H9 (cell line): ENCODE measurements around the gene CRABP2. TPM values are rescaled to one million over a fixed set of nuclear protein-coding genes. Genes with fewer than 3 reads are reported as not detected.

Experiments
- DNase-seq: peaks from one replicate; pipeline ENCODE4 v3.0.0-alpha.2; 2017
- H2AFZ ChIP-seq: one replicate; pipeline ENCODE4 v1.6.1; 2013; ENCODE audit warnings: mild to moderate bottlenecking, low read length, control low read depth, moderate library complexity
- H2AK5ac ChIP-seq: 2 replicates; pipeline ENCODE4 v1.6.1; 2013; ENCODE audit warnings: low read length, control low read depth, mixed read lengths; ENCODE audit not compliant: insufficient read length
- H2BK120ac ChIP-seq: one replicate; pipeline ENCODE4 v1.6.1; 2013; ENCODE audit warnings: low read depth, mild to moderate bottlenecking, low read length, control low read depth, inconsistent platforms; ENCODE audit not compliant: poor library complexity, severe bottlenecking
- H2BK12ac ChIP-seq: 2 replicates; pipeline ENCODE4 v1.6.1; 2013; ENCODE audit warnings: low read length, control low read depth, mixed read lengths, low read depth; ENCODE audit not compliant: insufficient read length
- H2BK15ac ChIP-seq: 2 replicates; pipeline ENCODE4 v1.6.1; 2013; ENCODE audit warnings: low read depth, low read length, control low read depth
- H2BK20ac ChIP-seq: one replicate; pipeline ENCODE4 v1.6.1; 2013; ENCODE audit warnings: low read depth, mild to moderate bottlenecking, low read length, control low read depth, inconsistent platforms; ENCODE audit not compliant: poor library complexity, severe bottlenecking
- H2BK5ac ChIP-seq: 2 replicates; pipeline ENCODE4 v1.6.1; 2013; ENCODE audit warnings: low read length, control low read depth, mixed read lengths; ENCODE audit not compliant: insufficient read length
- H3K14ac ChIP-seq: 2 replicates; pipeline ENCODE4 v1.6.1; 2013; ENCODE audit warnings: low read length, control low read depth; ENCODE audit not compliant: insufficient read depth
- H3K18ac ChIP-seq: 2 replicates; pipeline ENCODE4 v1.6.1; 2013; ENCODE audit warnings: low read depth, mild to moderate bottlenecking, mixed read lengths, low read length, control low read depth; ENCODE audit not compliant: insufficient read length
- H3K23ac ChIP-seq: 2 replicates; pipeline ENCODE4 v1.6.1; 2013; ENCODE audit warnings: low read length, control low read depth, mixed read lengths, low read depth; ENCODE audit not compliant: insufficient read length
- H3K23me2 ChIP-seq: 2 replicates; pipeline ENCODE4 v1.6.1; 2013; ENCODE audit warnings: low read depth, mild to moderate bottlenecking, mixed read lengths, low read length, control low read depth; ENCODE audit not compliant: insufficient read length, poor library complexity, severe bottlenecking
- H3K27ac ChIP-seq: 2 replicates; pipeline ENCODE4 v1.5.1; 2013; ENCODE audit warnings: low read length, control low read depth, mixed read lengths, low read depth; ENCODE audit not compliant: insufficient read length
- H3K27me3 ChIP-seq: 2 replicates; pipeline ENCODE4 v1.6.1; 2013; ENCODE audit warnings: low read length, control low read depth, inconsistent platforms; ENCODE audit not compliant: insufficient read depth
- H3K4ac ChIP-seq: 2 replicates; pipeline ENCODE4 v1.6.1; 2013; ENCODE audit warnings: low read depth, mild to moderate bottlenecking, control low read depth, inconsistent platforms, low read length, moderate library complexity
- H3K4me1 ChIP-seq: 2 replicates; pipeline ENCODE4 v1.6.1; 2013; ENCODE audit warnings: low read length, control low read depth, inconsistent platforms; ENCODE audit not compliant: insufficient read depth
- H3K4me2 ChIP-seq: 2 replicates; pipeline ENCODE4 v1.6.1; 2013; ENCODE audit warnings: low read length, control low read depth, mixed read lengths; ENCODE audit not compliant: insufficient read length, insufficient read depth
- H3K56ac ChIP-seq: 2 replicates; pipeline ENCODE4 v1.6.1; 2013; ENCODE audit warnings: low read depth, mild to moderate bottlenecking, mixed read lengths, low read length, control low read depth; ENCODE audit not compliant: insufficient read length
- H3K79me1 ChIP-seq: 2 replicates; pipeline ENCODE4 v1.6.1; 2013; ENCODE audit warnings: low read depth, mild to moderate bottlenecking, moderate library complexity, low read length, control low read depth, inconsistent platforms; ENCODE audit not compliant: insufficient read depth, poor library complexity, severe bottlenecking
- H3K79me2 ChIP-seq: 2 replicates; pipeline ENCODE4 v1.6.1; 2013; ENCODE audit warnings: low read length, control low read depth, inconsistent platforms; ENCODE audit not compliant: insufficient read depth
- H3K9ac ChIP-seq: 2 replicates; pipeline ENCODE4 v1.6.1; 2013; ENCODE audit warnings: low read length, control low read depth, mixed read lengths; ENCODE audit not compliant: insufficient read length; ENCODE audit errors: extremely low read depth
- H3K9me3 ChIP-seq: one replicate; pipeline ENCODE4 v1.6.1; 2013; ENCODE audit warnings: low read depth, low read length, inconsistent platforms; ENCODE audit not compliant: control insufficient read depth
- H3T11ph ChIP-seq: one replicate; pipeline ENCODE4 v1.6.1; 2013; ENCODE audit warnings: mild to moderate bottlenecking, low read length, control low read depth, inconsistent platforms
- H4K20me1 ChIP-seq: one replicate; pipeline ENCODE4 v1.6.1; 2013; ENCODE audit not compliant: control insufficient read depth, insufficient read length, insufficient read depth
- H4K5ac ChIP-seq: 2 replicates; pipeline ENCODE4 v1.6.1; 2013; ENCODE audit warnings: low read depth, mild to moderate bottlenecking, mixed read lengths, low read length, control low read depth; ENCODE audit not compliant: insufficient read length
- H4K8ac ChIP-seq: replicated peaks from 2 replicates; pipeline ENCODE4 v1.6.1; 2013; ENCODE audit warnings: low read length, control low read depth, mixed read lengths, low read depth; ENCODE audit not compliant: insufficient read length
- H4K91ac ChIP-seq: 2 replicates; pipeline ENCODE4 v1.6.1; 2013; ENCODE audit warnings: low read depth, mild to moderate bottlenecking, moderate library complexity, mixed read lengths, low read length, control low read depth; ENCODE audit not compliant: insufficient read length
- H3K27ac Mint-ChIP-seq, 3 experiments: 2 replicates in 2 of 3; 3 replicates in 1 of 3; pipeline ENCODE4 v1.8.0; 2020 to 2021; ENCODE audit warnings: mixed read lengths in 3 of 3, mild to moderate bottlenecking in 1 of 3, moderate library complexity in 1 of 3
- H3K27me3 Mint-ChIP-seq: 2 replicates; pipeline ENCODE4 v1.8.0; 2021; ENCODE audit warnings: low read depth, mild to moderate bottlenecking, moderate library complexity, mixed read lengths
- H3K36me3 Mint-ChIP-seq, 3 experiments: 2 replicates in 2 of 3; 3 replicates in 1 of 3; pipeline ENCODE4 v1.8.0; 2020 to 2021; ENCODE audit warnings: low read depth in 3 of 3, mixed read lengths in 3 of 3; ENCODE audit not compliant: insufficient read depth in 1 of 3
- H3K4me1 Mint-ChIP-seq, 2 experiments: 2 replicates each; pipeline ENCODE4 v1.8.0; 2020; ENCODE audit warnings: mixed read lengths in 2 of 2
- H3K4me3 Mint-ChIP-seq, 2 experiments: 2 replicates in 1 of 2; 3 replicates in 1 of 2; pipeline ENCODE4 v1.8.0; 2020 to 2021; ENCODE audit warnings: mild to moderate bottlenecking in 2 of 2, mixed read lengths in 2 of 2, moderate library complexity in 1 of 2
- H3K9me3 Mint-ChIP-seq, 2 experiments: 2 replicates in 1 of 2; 3 replicates in 1 of 2; pipeline ENCODE4 v1.8.0; 2020; ENCODE audit warnings: mild to moderate bottlenecking in 2 of 2, mixed read lengths in 2 of 2, moderate library complexity in 1 of 2
- WGBS: extraction: QIAGEN DNeasy Blood & Tissue Kit; methylation state at CpG from one replicate; pipeline ENCODE4 v1.1.7; 2013; ENCODE audit warnings: missing lambda C conversion rate, low lambda C conversion rate, mixed read lengths; ENCODE audit not compliant: insufficient read length; ENCODE audit errors: extremely low coverage; 5-methylcytosine and 5-hydroxymethylcytosine counted together
- total RNA-seq: library from RNA; stranded (reverse); gene quantifications from 2 replicates; pipeline ENCODE4 v1.2.1, GENCODE V29; 2021
- TF ChIP-seq, protein P1 (sequence below): fragments of 200-600 bp; sonication (generic); conservative IDR thresholded peaks from 3 replicates; pipeline ENCODE4 v1.8.0; 2021; ENCODE audit warnings: antibody characterized with exemption, mild to moderate bottlenecking

CRABP2 gene
- total RNA-seq, 1 experiment from 2014 or later = 184 TPM

DNA sequence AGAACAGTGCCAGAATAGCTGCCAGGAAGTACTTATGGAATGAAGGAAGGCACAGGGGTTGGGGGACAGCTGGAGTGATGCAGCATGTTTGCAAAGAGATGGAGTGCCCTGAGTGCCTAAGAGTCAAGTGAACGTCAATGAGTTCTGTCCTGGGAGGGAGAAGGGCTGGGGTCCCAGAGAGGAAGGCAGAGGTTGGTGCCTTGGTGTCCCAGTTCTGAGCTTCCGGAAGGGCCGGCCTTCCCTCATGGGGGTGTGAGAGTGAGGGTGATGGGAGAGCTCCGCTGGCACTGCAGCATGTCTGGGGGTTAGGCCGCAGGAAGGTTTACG lies 45.8 kb downstream of the CRABP2 start:
- no peak overlapping the region for H3K14ac ChIP-seq
- H4K5ac ChIP-seq = no peak overlapping the region
- H2AK5ac ChIP-seq = no peak overlapping the region
- Mint-ChIP-seq H3K36me3 (no peaks in the 10 kb centered on the region), H3K27me3 (peaks cover 50% of the 10 kb centered on the region), H3K27ac (peak overlapping the region in 1 of 3 experiments; percentile 81; a peak in 1 of 7 replicates), H3K9me3 (no peaks in the 10 kb centered on the region), H3K4me3 (peak overlapping the region in 1 of 2 experiments; percentile 21; a peak in 2 of 5 replicates), H3K4me1 (peaks cover 78 to 80% of the 10 kb centered on the region in 2 experiments)
- no peak overlapping the region for H2BK15ac ChIP-seq
- no peaks in the 10 kb centered on the region for H3K9me3 ChIP-seq
- no peak overlapping the region for H3K56ac ChIP-seq
- no peak overlapping the region for H4K91ac ChIP-seq
- peaks cover 15% of the 10 kb centered on the region; the same call in 1 of the 2 replicates for H3K4me1 ChIP-seq
- no peak overlapping the region for H2BK5ac ChIP-seq
- no peak overlapping the region for H3K9ac ChIP-seq
- no peak overlapping the region for H2BK120ac ChIP-seq
- H3K4ac ChIP-seq = no peak overlapping the region
- H3K27ac ChIP-seq = no peak overlapping the region
- H3K18ac ChIP-seq = no peak overlapping the region
- TF ChIP-seq, protein P1, sequence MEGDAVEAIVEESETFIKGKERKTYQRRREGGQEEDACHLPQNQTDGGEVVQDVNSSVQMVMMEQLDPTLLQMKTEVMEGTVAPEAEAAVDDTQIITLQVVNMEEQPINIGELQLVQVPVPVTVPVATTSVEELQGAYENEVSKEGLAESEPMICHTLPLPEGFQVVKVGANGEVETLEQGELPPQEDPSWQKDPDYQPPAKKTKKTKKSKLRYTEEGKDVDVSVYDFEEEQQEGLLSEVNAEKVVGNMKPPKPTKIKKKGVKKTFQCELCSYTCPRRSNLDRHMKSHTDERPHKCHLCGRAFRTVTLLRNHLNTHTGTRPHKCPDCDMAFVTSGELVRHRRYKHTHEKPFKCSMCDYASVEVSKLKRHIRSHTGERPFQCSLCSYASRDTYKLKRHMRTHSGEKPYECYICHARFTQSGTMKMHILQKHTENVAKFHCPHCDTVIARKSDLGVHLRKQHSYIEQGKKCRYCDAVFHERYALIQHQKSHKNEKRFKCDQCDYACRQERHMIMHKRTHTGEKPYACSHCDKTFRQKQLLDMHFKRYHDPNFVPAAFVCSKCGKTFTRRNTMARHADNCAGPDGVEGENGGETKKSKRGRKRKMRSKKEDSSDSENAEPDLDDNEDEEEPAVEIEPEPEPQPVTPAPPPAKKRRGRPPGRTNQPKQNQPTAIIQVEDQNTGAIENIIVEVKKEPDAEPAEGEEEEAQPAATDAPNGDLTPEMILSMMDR = no peak
- no peak overlapping the region for H3K4me2 ChIP-seq
- no peaks in the 10 kb centered on the region; the same call in 1 of the 2 replicates for H3K27me3 ChIP-seq
- H2AFZ ChIP-seq = no peak overlapping the region
- no peak overlapping the region for H3K23ac ChIP-seq
- peaks cover 10% of the 10 kb centered on the region for H3K23me2 ChIP-seq
- H2BK12ac ChIP-seq = no peak overlapping the region
- no peaks in the 10 kb centered on the region for H4K20me1 ChIP-seq
- H3K79me2 ChIP-seq = no peaks in the 10 kb centered on the region
- WGBS = no CpG with 5 or more reads among the region's 6 CpGs
- H3T11ph ChIP-seq = no peak overlapping the region
- H4K8ac ChIP-seq = no peak overlapping the region
- no peak overlapping the region for H2BK20ac ChIP-seq
- DNase-seq = no peak
- H3K79me1 ChIP-seq = no peaks in the 10 kb centered on the region
